C4-2B (cell line): ENCODE measurements around the gene BRIP1.

ENCODE experiments used
- H3K27ac ChIP-seq: fragments of 450-650 bp; 2 replicates; pipeline ENCODE4 v1.5.1; 2017
- ZFX ChIP-seq: fragments of 450-650 bp; IDR thresholded peaks from 2 replicates; pipeline ENCODE4 v1.6.1; 2017
- TF ChIP-seq, protein P1 (sequence below): fragments of 450-650 bp; conservative IDR thresholded peaks from 2 replicates; pipeline ENCODE4 v1.5.1; 2017; ENCODE audit warnings: mild to moderate bottlenecking

Gene BRIP1

DNA sequence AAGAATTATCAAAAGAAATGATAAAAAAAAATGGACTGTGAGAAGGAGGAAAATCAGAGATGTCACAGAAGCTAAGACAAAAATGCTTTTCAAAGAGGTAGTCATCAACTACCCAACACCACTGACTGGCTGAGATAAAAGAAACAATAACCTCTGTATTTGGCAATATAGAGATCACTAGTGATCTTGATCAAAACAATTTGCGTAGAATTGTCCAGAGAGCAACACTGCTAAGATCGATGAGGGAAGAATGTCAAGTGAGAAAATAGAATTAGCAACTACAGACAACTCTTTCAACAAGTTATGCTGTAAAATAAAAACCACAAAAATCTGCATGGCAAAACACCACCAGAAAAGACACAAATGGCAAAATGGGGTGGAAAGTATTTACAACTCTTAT, 66.0 kb downstream of the BRIP1 start:
- no peak overlapping the region for H3K27ac ChIP-seq
- TF ChIP-seq ZFX: no peak
- TF ChIP-seq, protein P1, sequence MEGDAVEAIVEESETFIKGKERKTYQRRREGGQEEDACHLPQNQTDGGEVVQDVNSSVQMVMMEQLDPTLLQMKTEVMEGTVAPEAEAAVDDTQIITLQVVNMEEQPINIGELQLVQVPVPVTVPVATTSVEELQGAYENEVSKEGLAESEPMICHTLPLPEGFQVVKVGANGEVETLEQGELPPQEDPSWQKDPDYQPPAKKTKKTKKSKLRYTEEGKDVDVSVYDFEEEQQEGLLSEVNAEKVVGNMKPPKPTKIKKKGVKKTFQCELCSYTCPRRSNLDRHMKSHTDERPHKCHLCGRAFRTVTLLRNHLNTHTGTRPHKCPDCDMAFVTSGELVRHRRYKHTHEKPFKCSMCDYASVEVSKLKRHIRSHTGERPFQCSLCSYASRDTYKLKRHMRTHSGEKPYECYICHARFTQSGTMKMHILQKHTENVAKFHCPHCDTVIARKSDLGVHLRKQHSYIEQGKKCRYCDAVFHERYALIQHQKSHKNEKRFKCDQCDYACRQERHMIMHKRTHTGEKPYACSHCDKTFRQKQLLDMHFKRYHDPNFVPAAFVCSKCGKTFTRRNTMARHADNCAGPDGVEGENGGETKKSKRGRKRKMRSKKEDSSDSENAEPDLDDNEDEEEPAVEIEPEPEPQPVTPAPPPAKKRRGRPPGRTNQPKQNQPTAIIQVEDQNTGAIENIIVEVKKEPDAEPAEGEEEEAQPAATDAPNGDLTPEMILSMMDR: no peak

DNA sequence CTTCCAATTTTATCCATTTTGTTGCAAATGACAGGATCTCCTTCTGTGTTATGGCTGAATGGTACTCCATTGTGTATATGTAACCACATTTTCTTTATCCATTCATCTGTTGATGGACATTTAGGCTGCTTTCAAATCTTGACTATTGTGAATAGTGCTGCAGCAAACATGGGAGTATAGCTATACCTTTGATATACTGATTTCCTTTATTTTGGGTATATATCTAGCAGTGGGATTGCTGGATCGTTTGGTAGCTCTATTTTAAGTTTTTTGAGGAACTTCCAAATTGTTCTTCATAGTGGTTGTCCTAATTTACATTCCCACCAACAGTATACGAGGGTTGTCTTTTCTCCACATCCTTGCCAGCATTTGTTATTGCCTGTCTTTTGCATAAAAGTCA, 67.8 kb downstream of the BRIP1 start:
- TF ChIP-seq ZFX: no peak
- no peak overlapping the region for H3K27ac ChIP-seq

DNA sequence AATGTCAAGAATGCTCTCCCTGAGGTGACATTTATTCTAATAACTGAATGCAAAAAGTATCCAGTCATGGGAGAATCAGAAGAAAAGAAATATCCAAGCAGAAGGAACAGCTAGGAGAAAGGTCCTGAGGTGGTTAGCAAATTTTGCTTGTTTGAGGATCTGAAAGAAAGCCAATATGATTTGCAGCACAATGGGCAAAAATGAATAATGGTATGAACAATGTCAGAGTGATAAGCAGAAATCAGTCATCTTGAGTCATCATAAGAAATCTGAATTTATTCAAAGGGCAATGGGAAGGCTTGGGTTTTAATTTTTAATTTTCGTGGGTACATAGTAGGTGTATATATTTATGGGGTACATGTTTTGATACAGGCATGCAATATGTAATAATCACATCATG, 68.5 kb downstream of the BRIP1 start:
- TF ChIP-seq ZFX: no peak
- TF ChIP-seq, protein P1: no peak

DNA sequence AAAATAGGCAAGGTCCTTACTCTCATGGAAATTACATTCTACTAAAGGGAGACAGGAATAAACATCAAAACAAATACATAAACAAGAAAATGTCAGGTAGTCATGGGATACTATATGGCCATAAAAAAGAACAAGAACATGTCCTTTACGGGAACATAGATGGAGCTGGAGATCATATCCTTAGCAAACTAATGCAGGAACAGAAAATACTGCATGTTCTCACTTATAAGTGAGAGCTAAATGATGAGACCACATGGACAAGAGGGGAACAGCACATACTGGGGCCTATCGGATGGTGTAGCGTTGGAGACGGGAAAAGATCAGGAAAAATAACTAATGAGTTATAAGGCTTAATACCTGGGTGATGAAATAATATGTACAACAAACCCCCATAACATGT, 69.1 kb downstream of the BRIP1 start:
- TF ChIP-seq ZFX: no peak
- TF ChIP-seq, protein P1: no peak

More for the DNA sequence above, 68.5 kb downstream of the BRIP1 start:
- no peak overlapping the region for H3K27ac ChIP-seq

DNA sequence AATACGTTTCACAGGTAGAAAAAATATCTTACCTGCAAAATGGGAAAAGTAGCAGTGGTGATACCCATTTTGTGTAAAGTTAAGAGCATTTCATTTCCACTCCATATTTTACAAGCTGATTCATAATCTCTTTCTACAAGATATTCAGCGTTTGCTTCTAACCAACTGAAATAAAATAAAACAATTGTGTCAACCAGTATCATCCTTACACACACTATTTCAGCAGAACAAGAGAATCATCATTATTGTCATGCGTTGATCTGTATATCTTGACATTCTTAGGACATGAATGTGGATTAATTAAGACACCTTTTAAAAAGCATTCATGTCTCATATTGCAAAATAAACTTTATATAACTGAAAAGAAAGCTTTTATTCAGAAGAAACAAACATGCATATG, 69.8 kb downstream of the BRIP1 start:
- TF ChIP-seq, protein P1: no peak
- TF ChIP-seq ZFX: no peak
- H3K27ac ChIP-seq: no peak overlapping the region

More for the DNA sequence above, 69.1 kb downstream of the BRIP1 start:
- no peak overlapping the region for H3K27ac ChIP-seq

DNA sequence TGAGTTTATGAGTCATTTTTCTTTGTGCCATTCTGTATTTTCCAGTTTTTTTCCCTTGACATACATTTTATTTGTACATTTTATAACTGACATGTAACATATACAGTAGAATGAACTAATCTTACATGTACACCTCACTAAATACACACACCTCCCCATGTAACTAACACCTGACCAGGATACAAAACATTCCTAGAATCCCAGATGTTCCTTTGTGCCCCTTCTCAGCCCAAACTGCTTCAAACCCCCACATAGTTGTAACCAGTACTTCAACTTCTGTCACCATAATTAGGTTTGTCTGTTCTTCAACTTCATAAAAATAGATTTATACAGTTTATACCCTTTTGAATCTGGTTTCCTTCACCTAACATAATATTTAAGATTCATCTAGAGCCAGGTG, 73.5 kb downstream of the BRIP1 start:
- no peak overlapping the region for H3K27ac ChIP-seq
- TF ChIP-seq, protein P1: no peak
- TF ChIP-seq ZFX: no peak

DNA sequence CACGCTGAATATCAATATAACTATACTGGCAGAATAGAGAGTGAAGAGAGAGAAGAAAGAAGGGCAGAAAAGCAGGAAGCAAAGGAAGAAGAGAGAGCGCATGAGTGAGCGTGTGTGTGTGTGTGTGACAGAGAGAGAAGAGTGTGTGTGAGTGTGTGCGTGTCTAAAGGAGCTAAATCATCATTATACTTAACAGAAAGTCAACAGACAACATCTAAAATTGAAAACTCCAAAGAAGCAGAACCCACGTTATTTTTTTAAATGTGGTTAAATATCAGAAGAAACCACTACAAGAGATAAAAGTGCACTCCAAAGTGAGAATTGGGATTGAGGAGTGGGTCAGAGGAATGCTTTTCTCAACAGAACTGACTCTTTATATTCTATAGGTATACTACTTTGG, 77.2 kb downstream of the BRIP1 start:
- TF ChIP-seq, protein P1: no peak
- no peak for TF ChIP-seq ZFX
- no peak overlapping the region for H3K27ac ChIP-seq

DNA sequence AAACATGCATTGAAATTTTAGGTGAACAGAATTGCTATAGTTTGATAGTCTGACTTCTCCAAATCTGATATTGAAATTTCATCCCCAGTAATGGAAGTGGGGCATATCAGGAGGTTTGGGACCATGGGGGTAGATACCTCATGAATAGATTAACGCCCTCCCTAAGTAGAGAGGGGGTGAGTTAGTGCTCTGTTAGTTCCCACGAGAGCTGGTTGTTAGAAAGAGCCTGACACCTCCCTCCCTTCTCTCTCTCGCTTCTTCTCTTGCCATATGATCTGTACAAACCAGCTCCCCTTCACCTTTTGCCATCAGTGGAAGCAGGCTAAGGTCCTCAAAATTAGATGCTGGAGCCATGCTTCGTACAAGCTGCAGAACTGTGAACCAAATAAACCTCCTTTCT, 78.8 kb downstream of the BRIP1 start:
- no peak overlapping the region for H3K27ac ChIP-seq
- no peak for TF ChIP-seq ZFX
- TF ChIP-seq, protein P1: no peak
